ENCODE results near the gene ZNF205.
"Not testable (repeated sequence)": the region's sequence is repeated elsewhere in the genome, so short reads cannot be mapped to it uniquely, and the experiment has no call there.

The ZNF205 gene

GRCh38 chr16:3165111-3165822 is 52.9 kb downstream of the ZNF205 start:
- in situ Hi-C loops (cut with MboI; ENCODE audit: low sequenced_read_pairs) = no loop called here

- in situ Hi-C loops (cut with MboI; ENCODE audit: low sequenced_read_pairs) = no loop called here
Measured at GRCh38 chr16:3166505-3166886, 54.1 kb downstream of the ZNF205 start.

- in situ Hi-C loops (cut with MboI; ENCODE audit: low sequenced_read_pairs) = not testable (repeated sequence)
Measured at GRCh38 chr16:3168729-3169128, 56.3 kb downstream of the ZNF205 start.

Data from HL-60/S4 treated with retinoic acid at 250 ng/mL for 4 days and 3 days (cell line).